ENCODE data around the gene NRG2. TPM values are rescaled to one million over a fixed set of nuclear protein-coding genes. Genes with fewer than 3 reads are reported as not detected.

The NRG2 gene
- total RNA-seq, 2 experiments from 2014 or later, result 0.11 TPM; not detected in 1

- no peak overlapping the region for H3K27ac Mint-ChIP-seq
Measured at GRCh38 chr5:140020601-140021177, 22.4 kb downstream of the NRG2 start.

GRCh38 chr5:140018920-140019644 lies 24.0 kb downstream of the NRG2 start:
- CTCF ChIA-PET, result interaction anchor here (1.0 to 1.3 kb wide), 2 partner anchors 50 to 232 kb away, joined by 3 to 4 read pairs; no protein-coding TSS in a partner anchor
- no peak for ATAC-seq
- no peaks in the 10 kb centered on the region for H3K9me3 Mint-ChIP-seq

More at GRCh38 chr5:140020601-140021177, 22.4 kb downstream of the NRG2 start:
- no peaks in the 10 kb centered on the region for H3K36me3 Mint-ChIP-seq (ENCODE audit: low read depth)
- no peaks in the 10 kb centered on the region for H3K4me1 Mint-ChIP-seq (ENCODE audit: low read depth)
- no peak for TF ChIP-seq CTCF (IDR thresholded peaks at IDR 0.05)
- DNase-seq (no peak), ATAC-seq (no peak)
- intact Hi-C loops (cut with micrococcal nuclease), result no loop called here
- no peak overlapping the region for H3K4me3 Mint-ChIP-seq
- ChIA-PET POLR2A (no interaction called here), CTCF (interaction anchor here (0.8 to 1.3 kb wide), 3 partner anchors 9 to 233 kb away, joined by 3 to 4 read pairs (median 3); no protein-coding TSS in a partner anchor)
- peaks cover 10% of the 10 kb centered on the region for H3K27me3 Mint-ChIP-seq
- H3K9me3 Mint-ChIP-seq, result no peaks in the 10 kb centered on the region

DNA sequence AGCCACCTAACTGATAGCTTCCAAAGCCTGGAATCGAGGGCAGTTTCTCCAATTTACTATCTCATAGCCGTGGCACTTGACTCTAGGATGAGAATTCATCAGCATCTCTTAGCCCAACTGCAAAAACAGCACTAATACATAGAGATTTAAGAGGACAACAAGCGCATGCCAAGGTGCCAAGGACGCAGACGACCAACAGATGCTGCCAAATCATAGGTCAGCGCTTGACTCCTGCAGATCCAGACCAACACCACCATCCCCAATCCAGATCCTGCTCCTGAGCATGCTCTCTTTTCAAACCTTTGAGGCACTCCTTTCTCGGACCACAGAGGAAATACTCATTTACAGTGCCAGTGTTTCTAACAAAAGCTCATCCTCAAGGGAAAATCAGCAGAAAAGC lies 24.6 kb downstream of the NRG2 start:
- no peak for DNase-seq
- ChIA-PET POLR2A (interaction anchor here (1.0 kb wide), 1 partner anchor 97 kb away, joined by 3 read pairs; no protein-coding TSS in a partner anchor), CTCF (interaction anchor here (1.0 kb wide), 1 partner anchor 49 kb away, joined by 3 read pairs; no protein-coding TSS in a partner anchor)
- ATAC-seq, result no peak
- H3K9me3 Mint-ChIP-seq, result no peaks in the 10 kb centered on the region
- no peaks in the 10 kb centered on the region for H3K36me3 Mint-ChIP-seq (ENCODE audit: low read depth)
- peaks cover 3% of the 10 kb centered on the region for H3K27me3 Mint-ChIP-seq
- H3K4me1 Mint-ChIP-seq (ENCODE audit: low read depth), result no peaks in the 10 kb centered on the region
- TF ChIP-seq CTCF (IDR thresholded peaks at IDR 0.05), result no peak
- H3K27ac Mint-ChIP-seq, result no peak overlapping the region
- H3K4me3 Mint-ChIP-seq, result no peak overlapping the region
- intact Hi-C loops (cut with micrococcal nuclease), result no loop called here

More at GRCh38 chr5:140018920-140019644, 24.0 kb downstream of the NRG2 start:
- H3K4me1 Mint-ChIP-seq (ENCODE audit: low read depth), result no peaks in the 10 kb centered on the region
- no peak overlapping the region for H3K4me3 Mint-ChIP-seq
- no peak for DNase-seq
- H3K27ac Mint-ChIP-seq, result no peak overlapping the region
- peaks cover 6% of the 10 kb centered on the region for H3K27me3 Mint-ChIP-seq
- POLR2A ChIA-PET, result interaction anchor here (1.0 kb wide), 1 partner anchor 96 kb away, joined by 3 read pairs; no protein-coding TSS in a partner anchor
- no peaks in the 10 kb centered on the region for H3K36me3 Mint-ChIP-seq (ENCODE audit: low read depth)
- intact Hi-C loops (cut with micrococcal nuclease), result no loop called here
- TF ChIP-seq CTCF (IDR thresholded peaks at IDR 0.05), result no peak

GRCh38 chr5:140018096-140018481 lies 25.0 kb downstream of the NRG2 start:
- DNase-seq (no peak), ATAC-seq (no peak)
- Mint-ChIP-seq H3K27ac (no peak overlapping the region), H3K4me1 (ENCODE audit: low read depth) (no peaks in the 10 kb centered on the region), H3K27me3 (peaks cover 3% of the 10 kb centered on the region), H3K4me3 (no peak overlapping the region), H3K9me3 (no peaks in the 10 kb centered on the region), H3K36me3 (ENCODE audit: low read depth) (no peaks in the 10 kb centered on the region)
- ChIA-PET CTCF (interaction anchor here (1.0 kb wide), 1 partner anchor 49 kb away, joined by 3 read pairs; no protein-coding TSS in a partner anchor), POLR2A (interaction anchor here (1.0 kb wide), 1 partner anchor 97 kb away, joined by 3 read pairs; no protein-coding TSS in a partner anchor)
- intact Hi-C loops (cut with micrococcal nuclease), result no loop called here
- no peak for TF ChIP-seq CTCF (IDR thresholded peaks at IDR 0.05)

Data from activated CD8-positive, alpha-beta T cell treated with anti-CD3 and anti-CD28 coated beads for 36 hours (primary cell).